GM12878 (cell line): ENCODE data around the gene KDM4C.

Experiments
- DPF2 ChIP-seq: fragments of 450-650 bp; IDR thresholded peaks from 2 replicates; pipeline ENCODE4 v1.6.1; 2017; ENCODE audit warnings: mild to moderate bottlenecking
- POLR2A ChIP-seq: IDR thresholded peaks from 2 replicates; pipeline ENCODE4 v1.6.1; 2011; ENCODE audit warnings: low read depth, mild to moderate bottlenecking, low read length

GRCh38 chr9:7083192-7083591 lies 325.4 kb downstream of the KDM4C start:
- no peak for TF ChIP-seq DPF2
- TF ChIP-seq POLR2A, result no peak
